HepG2 (cell line): ENCODE measurements around the gene ZNF783. TPM values are rescaled to one million over a fixed set of nuclear protein-coding genes. Genes with fewer than 3 reads are reported as not detected.

ENCODE experiments used
- ARID5B ChIP-seq: IDR thresholded peaks from 2 replicates; pipeline ENCODE4 v1.4.0; 2020; ENCODE audit warnings: mild to moderate bottlenecking, missing genetic modification reagents
- CC2D1A ChIP-seq: sonication (generic); formaldehyde crosslinking; IDR thresholded peaks from 2 replicates; pipeline ENCODE4 v1.8.1; 2023; ENCODE audit warnings: mild to moderate bottlenecking, missing genetic modification reagents
- CEBPB ChIP-seq: IDR thresholded peaks from 2 replicates; pipeline ENCODE4 v1.6.1; 2011; ENCODE audit warnings: low read depth, low read length, improper control_type of control experiment, borderline replicate concordance
- EEA1 ChIP-seq: sonication (generic); formaldehyde crosslinking; IDR thresholded peaks from 2 replicates; pipeline ENCODE4 v1.5.1; 2020; ENCODE audit warnings: mild to moderate bottlenecking, missing genetic modification reagents, borderline replicate concordance
- EP300 ChIP-seq, 3 experiments: sonication (generic) in 1 of 3; formaldehyde crosslinking in 1 of 3; IDR thresholded peaks; 2 replicates each; pipeline versions ENCODE4 v1.5.1 to v1.6.1; 2011 to 2020; ENCODE audit warnings: low read depth in 2 of 3, low read length in 2 of 3, borderline replicate concordance in 1 of 3, improper control_type of control experiment in 1 of 3, mild to moderate bottlenecking in 1 of 3, missing genetic modification reagents in 1 of 3, moderate library complexity in 1 of 3
- FOSL1 ChIP-seq: sonication (generic); formaldehyde crosslinking; IDR thresholded peaks from 2 replicates; pipeline ENCODE4 v1.9.0; 2021; ENCODE audit warnings: missing genetic modification reagents, borderline replicate concordance
- FOXA1 ChIP-seq, 2 experiments: fragments of 450-650 bp in 1 of 2; sonication (generic) in 1 of 2; formaldehyde crosslinking in 1 of 2; IDR thresholded peaks; 2 replicates each; pipeline versions ENCODE4 v1.4.0 to v1.6.1; 2016 to 2020; ENCODE audit warnings: missing genetic modification reagents in 1 of 2
- FOXJ3 ChIP-seq: sonication (generic); formaldehyde crosslinking; IDR thresholded peaks from 2 replicates; pipeline ENCODE4 v1.4.0; 2020; ENCODE audit warnings: missing genetic modification reagents, mild to moderate bottlenecking, borderline replicate concordance
- GABPB1 ChIP-seq: IDR thresholded peaks from 2 replicates; pipeline ENCODE4 v1.6.1; 2016; ENCODE audit warnings: mild to moderate bottlenecking, missing genetic modification reagents, moderate library complexity, missing compliant biosample characterization
- GLI4 ChIP-seq: sonication (generic); formaldehyde crosslinking; IDR thresholded peaks from 2 replicates; pipeline ENCODE4 v1.5.1; 2020; ENCODE audit warnings: missing genetic modification reagents, mild to moderate bottlenecking, moderate library complexity, borderline replicate concordance
- HDAC1 ChIP-seq: sonication (generic); formaldehyde crosslinking; IDR thresholded peaks from 2 replicates; pipeline ENCODE4 v1.5.1; 2020; ENCODE audit warnings: mild to moderate bottlenecking, missing genetic modification reagents
- NFYC ChIP-seq: IDR thresholded peaks from 2 replicates; pipeline ENCODE4 v1.6.1; 2016; ENCODE audit warnings: missing genetic modification reagents, missing compliant biosample characterization
- NONO ChIP-seq, 2 experiments: fragments of 450-650 bp in 1 of 2; sonication (generic) in 1 of 2; formaldehyde crosslinking in 1 of 2; IDR thresholded peaks in 1 of 2; conservative IDR thresholded peaks in 1 of 2; 2 replicates each; pipeline versions ENCODE4 v1.6.1 to v1.8.0; 2017 to 2022; ENCODE audit warnings: mild to moderate bottlenecking in 1 of 2, missing genetic modification reagents in 1 of 2, moderate library complexity in 1 of 2
- REXO4 ChIP-seq: sonication (generic); formaldehyde crosslinking; IDR thresholded peaks from 2 replicates; pipeline ENCODE4 v1.8.0; 2022; ENCODE audit warnings: missing genetic modification reagents, mild to moderate bottlenecking, borderline replicate concordance
- ZFP1 ChIP-seq: IDR thresholded peaks from 2 replicates; pipeline ENCODE4 v1.6.1; 2016
- ZMYM3 ChIP-seq: sonication (generic); formaldehyde crosslinking; IDR thresholded peaks from 2 replicates; pipeline ENCODE4 v1.5.1; 2020; ENCODE audit warnings: mild to moderate bottlenecking, missing genetic modification reagents
- ZNF101 ChIP-seq: sonication (generic); formaldehyde crosslinking; IDR thresholded peaks from 2 replicates; pipeline ENCODE4 v1.4.0; 2020; ENCODE audit warnings: mild to moderate bottlenecking, low read depth, missing genetic modification reagents, borderline replicate concordance
- ZNF556 ChIP-seq: sonication (generic); formaldehyde crosslinking; IDR thresholded peaks from 2 replicates; pipeline ENCODE4 v1.4.0; 2020; ENCODE audit warnings: mild to moderate bottlenecking, missing genetic modification reagents, borderline replicate concordance
- ZNF574 ChIP-seq: sonication (generic); formaldehyde crosslinking; IDR thresholded peaks from 2 replicates; pipeline ENCODE4 v1.4.0; 2020; ENCODE audit warnings: missing genetic modification reagents
- ZNF713 ChIP-seq: sonication (generic); formaldehyde crosslinking; IDR thresholded peaks from 2 replicates; pipeline ENCODE4 v1.4.0; 2020; ENCODE audit warnings: mild to moderate bottlenecking, missing genetic modification reagents
- ZNF800 ChIP-seq: sonication (generic); formaldehyde crosslinking; IDR thresholded peaks from 2 replicates; pipeline ENCODE4 v1.4.0; 2020; ENCODE audit warnings: missing genetic modification reagents
- polyA plus RNA-seq, 8 experiments: library from polyadenylated mRNA; depleted of rRNA in 3 of 8; stranded (reverse) in 7 of 8; unstranded in 1 of 8; fragments of >200 nt; fragmentation: Illumina TruSeq in 4 of 8; extraction: Trizol in 4 of 8; gene quantifications; 2 replicates each; pipeline versions ENCODE4 v1.2.1 to v1.2.3, GENCODE V29; 2011 to 2016; ENCODE audit warnings: low read depth in 4 of 8, missing spikeins in 1 of 8, mixed read lengths in 1 of 8; ENCODE audit not compliant: insufficient read depth in 1 of 8
- total RNA-seq, 5 experiments: library from RNA; depleted of rRNA; stranded (reverse); fragments of >200 nt; fragmentation: Illumina TruSeq; extraction: Trizol; gene quantifications; 2 replicates each; pipeline ENCODE4 v1.2.3, GENCODE V29; 2016; ENCODE audit warnings: low read depth in 1 of 5

The ZNF783 gene
- total and polyA plus RNA-seq, 2 of the 13 experiments (the other 11 are each of a cell fraction or from before 2014, with no cell fraction given): 4.1 to 5.2 TPM

- no peak for TF ChIP-seq FOXA1 (IDR thresholded peaks at IDR 0.05)
- peak; percentile 32; the same call in 1 of the 2 replicates for TF ChIP-seq FOXA1 (CRISPR knock-in tag; IDR thresholded peaks at IDR 0.05)
- no peak for TF ChIP-seq ZNF101 (CRISPR knock-in tag)
- TF ChIP-seq ZMYM3 (CRISPR knock-in tag): peak; percentile 3; the same call in 1 of the 2 replicates
- TF ChIP-seq EP300 (IDR thresholded peaks at IDR 0.05; ENCODE audit: low read depth in 2 of 2, low read length in 2 of 2): peak in 1 of 2 experiments; percentile 63; a peak in 1 of 4 replicates
- TF ChIP-seq EP300 (CRISPR knock-in tag; IDR thresholded peaks at IDR 0.05; ENCODE audit: borderline replicate concordance): no peak
- TF ChIP-seq NONO (IDR thresholded peaks at IDR 0.05): no peak
- TF ChIP-seq NONO (CRISPR knock-in tag; conservative IDR thresholded peaks at IDR 0.05): peak; percentile 48; the same call in 1 of the 2 replicates
- TF ChIP-seq ZNF556: no peak
- no peak for TF ChIP-seq ZFP1 (CRISPR knock-in tag)
- peak; percentile 78 for TF ChIP-seq CEBPB
- TF ChIP-seq ZNF574 (CRISPR knock-in tag): peak; percentile 17; the same call in 1 of the 2 replicates
- no peak for TF ChIP-seq NFYC (CRISPR knock-in tag)
- no peak for TF ChIP-seq FOSL1
- TF ChIP-seq ZNF713 (CRISPR knock-in tag): no peak
- TF ChIP-seq EEA1 (CRISPR knock-in tag): no peak
- TF ChIP-seq REXO4: no peak
- no peak for TF ChIP-seq GLI4 (CRISPR knock-in tag)
- no peak for TF ChIP-seq HDAC1 (CRISPR knock-in tag)
- TF ChIP-seq CC2D1A (CRISPR knock-in tag): no peak
- no peak for TF ChIP-seq GABPB1 (CRISPR knock-in tag)
- no peak for TF ChIP-seq ZNF800 (CRISPR knock-in tag)
- peak; percentile 69; the same call in 1 of the 2 replicates for TF ChIP-seq FOXJ3
- peak; percentile 42; the same call in 1 of the 2 replicates for TF ChIP-seq ARID5B (CRISPR knock-in tag)
Measured at GRCh38 chr7:149329265-149329664, 67.3 kb downstream of the ZNF783 start (continued).
